Lung (tissue), 12 donors: Measurements from ENCODE around the gene IL13RA1. TPM values are rescaled to one million over a fixed set of nuclear protein-coding genes. Genes with fewer than 3 reads are reported as not detected.
A peak's percentile ranks its signal among the peaks of the same experiment; 100 is the strongest.

Source experiments
- ATAC-seq: fragments of 200-7000 bp; cut with Tn5 transposase; one replicate; pipeline ENCODE4 v1.9.1; 2020; ENCODE audit warnings: moderate number of reproducible peaks; ENCODE audit not compliant: insufficient read depth, low FRiP score
- DNase-seq, 3 donors: peaks; one replicate each; pipeline ENCODE4 v3.0.0-alpha.2; 2013 to 2017
- H3K27ac ChIP-seq, 2 donors: one replicate each; pipeline ENCODE4 v1.5.1; 2013; ENCODE audit warnings: mild to moderate bottlenecking in 2 of 2, moderate library complexity in 2 of 2, control low read depth in 1 of 2, inconsistent platforms in 1 of 2, low read depth in 1 of 2, low read length in 1 of 2
- H3K27me3 ChIP-seq, 3 donors: one replicate each; pipeline ENCODE4 v1.5.1; 2013; ENCODE audit warnings: low read length in 2 of 3; ENCODE audit not compliant: control insufficient read depth in 3 of 3, insufficient read depth in 3 of 3
- H3K36me3 ChIP-seq, 4 donors: one replicate each; pipeline ENCODE4 v1.5.1; 2013; ENCODE audit warnings: low read length in 4 of 4, mild to moderate bottlenecking in 1 of 4, moderate library complexity in 1 of 4; ENCODE audit not compliant: control insufficient read depth in 4 of 4, insufficient read depth in 4 of 4
- H3K4me1 ChIP-seq, 5 donors: one replicate each; pipeline ENCODE4 v1.5.1; 2013; ENCODE audit warnings: low read length in 5 of 5, mild to moderate bottlenecking in 2 of 5, moderate library complexity in 1 of 5; ENCODE audit not compliant: control insufficient read depth in 5 of 5, insufficient read depth in 5 of 5
- H3K4me3 ChIP-seq: one replicate; pipeline ENCODE4 v1.5.1; 2013; ENCODE audit warnings: mild to moderate bottlenecking, control low read depth, moderate library complexity
- H3K9ac ChIP-seq, 2 donors: one replicate each; pipeline ENCODE4 v1.5.1; 2013; ENCODE audit warnings: low read length in 2 of 2, control low read depth in 1 of 2; ENCODE audit not compliant: insufficient read depth in 1 of 2
- H3K9me3 ChIP-seq, 4 donors: one replicate each; pipeline ENCODE4 v1.5.1; 2013; ENCODE audit warnings: low read length in 3 of 4, mild to moderate bottlenecking in 1 of 4, moderate library complexity in 1 of 4; ENCODE audit not compliant: control insufficient read depth in 4 of 4, insufficient read depth in 3 of 4
- WGBS, 2 donors: extraction: QIAGEN DNeasy Blood & Tissue Kit; methylation state at CpG; one replicate each; pipeline ENCODE4 v1.1.7; 2013; 5-methylcytosine and 5-hydroxymethylcytosine counted together
- polyA plus RNA-seq, 2 donors: library from polyadenylated mRNA; stranded (reverse); fragments of 200-250 nt; gene quantifications; one replicate each; pipeline ENCODE4 v1.2.1, GENCODE V29; 2013
- total RNA-seq, 2 donors: library from RNA; depleted of rRNA in 1 of 2; stranded (reverse); fragments of >200 nt in 1 of 2; gene quantifications; one replicate each; pipeline ENCODE4 v1.2.1, GENCODE V29; 2014 to 2021
- TF ChIP-seq, protein P1 (sequence below): IDR thresholded peaks from 2 replicates; pipeline ENCODE4 v1.5.1; 2012; ENCODE audit warnings: mild to moderate bottlenecking; ENCODE audit errors: control extremely low read depth, extremely low read depth
- donor health status: control.
- donor health status: control.
- donor health status: Bipolar disorder and iron deficiency.
- donor health status: healthy.
- donor health status: DM: yes; HTN: yes; CAD: no.

The IL13RA1 gene
- total and polyA plus RNA-seq, 4 donors, result 23.4 to 64.0 (median 59.0) TPM

GRCh38 chrX:118773782-118774181, 46.4 kb downstream of the IL13RA1 start:
- TF ChIP-seq, protein P1, sequence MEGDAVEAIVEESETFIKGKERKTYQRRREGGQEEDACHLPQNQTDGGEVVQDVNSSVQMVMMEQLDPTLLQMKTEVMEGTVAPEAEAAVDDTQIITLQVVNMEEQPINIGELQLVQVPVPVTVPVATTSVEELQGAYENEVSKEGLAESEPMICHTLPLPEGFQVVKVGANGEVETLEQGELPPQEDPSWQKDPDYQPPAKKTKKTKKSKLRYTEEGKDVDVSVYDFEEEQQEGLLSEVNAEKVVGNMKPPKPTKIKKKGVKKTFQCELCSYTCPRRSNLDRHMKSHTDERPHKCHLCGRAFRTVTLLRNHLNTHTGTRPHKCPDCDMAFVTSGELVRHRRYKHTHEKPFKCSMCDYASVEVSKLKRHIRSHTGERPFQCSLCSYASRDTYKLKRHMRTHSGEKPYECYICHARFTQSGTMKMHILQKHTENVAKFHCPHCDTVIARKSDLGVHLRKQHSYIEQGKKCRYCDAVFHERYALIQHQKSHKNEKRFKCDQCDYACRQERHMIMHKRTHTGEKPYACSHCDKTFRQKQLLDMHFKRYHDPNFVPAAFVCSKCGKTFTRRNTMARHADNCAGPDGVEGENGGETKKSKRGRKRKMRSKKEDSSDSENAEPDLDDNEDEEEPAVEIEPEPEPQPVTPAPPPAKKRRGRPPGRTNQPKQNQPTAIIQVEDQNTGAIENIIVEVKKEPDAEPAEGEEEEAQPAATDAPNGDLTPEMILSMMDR, result no peak
- ATAC-seq, result peak; percentile 69
- Histone ChIP-seq H3K36me3 (peaks cover 0 to 8% (median 0%) of the 10 kb centered on the region in 4 donors), H3K27me3 (no peaks in the 10 kb centered on the region), H3K9ac (no peak overlapping the region), H3K4me1 (no peaks in the 10 kb centered on the region), H3K27ac (no peak overlapping the region), H3K9me3 (peaks cover 0 to 9% (median 0%) of the 10 kb centered on the region in 4 donors), H3K4me3 (no peak overlapping the region)
- DNase-seq, result peak; percentile 31 to 61 (median 36)
- 74 to 75% methylated on average over 5 of the region's 5 CpGs for WGBS, 2 donors

DNA sequence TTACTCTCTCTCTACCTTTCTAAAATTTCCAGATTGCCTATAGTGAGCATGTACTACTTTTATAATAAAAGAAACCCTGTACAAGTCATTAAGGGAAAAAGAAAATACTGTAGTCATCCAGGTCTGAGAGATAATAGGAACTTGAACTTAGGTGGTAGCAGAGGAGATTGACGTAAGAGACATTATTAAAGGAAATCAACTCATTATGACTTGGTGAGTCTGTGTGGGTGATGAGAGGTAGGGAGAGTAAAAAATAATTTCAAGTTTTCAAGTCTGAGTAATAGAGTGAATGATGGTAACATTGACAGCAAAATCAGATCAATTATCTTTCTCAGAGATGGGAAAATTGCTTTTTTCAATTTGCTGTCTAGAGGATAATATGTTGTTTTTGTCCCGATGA, 52.2 kb downstream of the IL13RA1 start:
- ATAC-seq (no peak), DNase-seq (no peak)
- Histone ChIP-seq H3K27me3 (no peaks in the 10 kb centered on the region), H3K27ac (no peak overlapping the region), H3K4me3 (no peak overlapping the region), H3K36me3 (no peaks in the 10 kb centered on the region), H3K4me1 (no peaks in the 10 kb centered on the region), H3K9ac (no peak overlapping the region), H3K9me3 (no peaks in the 10 kb centered on the region)
- 87 to 100% methylated on average over 2 of the region's 2 CpGs for WGBS, 2 donors
- TF ChIP-seq, protein P1, result no peak

DNA sequence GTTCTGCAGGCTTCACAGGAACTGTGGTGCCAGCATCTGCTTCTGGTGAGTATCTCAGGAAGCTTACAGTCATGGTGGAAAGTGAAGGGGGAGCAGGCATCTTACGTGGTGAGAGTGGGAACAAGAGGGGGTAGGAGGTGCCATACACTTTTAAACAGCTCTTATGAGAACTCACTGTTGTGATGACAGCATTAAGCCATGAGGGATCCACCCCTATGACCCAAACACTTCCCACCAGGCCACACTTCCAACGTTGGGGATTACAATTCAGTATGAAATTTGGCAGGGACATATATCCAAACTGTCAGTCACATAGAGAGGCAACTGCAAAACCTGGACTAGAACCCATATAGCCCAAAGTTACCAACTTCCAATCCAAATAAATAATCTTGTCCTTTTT, 53.1 kb downstream of the IL13RA1 start:
- Histone ChIP-seq H3K27me3 (no peaks in the 10 kb centered on the region), H3K4me3 (no peak overlapping the region), H3K4me1 (no peaks in the 10 kb centered on the region), H3K36me3 (no peaks in the 10 kb centered on the region), H3K27ac (no peak overlapping the region), H3K9me3 (no peaks in the 10 kb centered on the region), H3K9ac (no peak overlapping the region)
- TF ChIP-seq, protein P1, result no peak
- WGBS, 2 donors, result 27 to 67% methylated on average over 2 of the region's 2 CpGs
- DNase-seq, result no peak
- ATAC-seq, result no peak

DNA sequence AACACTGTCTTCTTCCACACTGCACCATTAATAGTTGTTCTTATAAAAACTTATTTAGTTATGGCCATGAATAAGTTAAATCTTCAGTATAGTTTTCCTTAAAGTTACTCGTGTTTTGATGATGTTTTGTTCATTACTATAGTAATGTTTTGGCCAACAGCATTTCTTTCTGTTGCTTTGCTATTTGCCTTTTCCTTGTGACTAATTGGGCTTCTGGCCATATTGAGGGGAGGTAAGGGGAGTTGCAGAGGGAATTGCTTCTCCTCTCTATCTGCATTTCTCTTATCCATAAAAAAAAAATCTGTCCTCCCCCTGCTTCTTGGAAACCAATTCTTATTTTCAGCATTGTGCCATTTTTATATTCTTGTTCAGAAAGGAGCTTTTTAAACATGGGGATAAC, 53.5 kb downstream of the IL13RA1 start:
- no peak overlapping the region for H3K27ac ChIP-seq
- TF ChIP-seq, protein P1, result no peak

More for the DNA sequence above, 53.5 kb downstream of the IL13RA1 start:
- Histone ChIP-seq H3K9ac (no peak overlapping the region), H3K4me3 (no peak overlapping the region), H3K36me3 (no peaks in the 10 kb centered on the region), H3K4me1 (no peaks in the 10 kb centered on the region), H3K27me3 (no peaks in the 10 kb centered on the region), H3K9me3 (no peaks in the 10 kb centered on the region)
- no peak for ATAC-seq
- 19 to 42% methylated on average over 1 of the region's 1 CpG for WGBS, 2 donors
- peak in 2 of 3 donors; percentile 25 to 52 for DNase-seq
